Ishikawa (cell line): ENCODE results near the gene SNRPB2.

Experiments
- CEBPB ChIP-seq: IDR thresholded peaks from 2 replicates; pipeline ENCODE4 v1.6.1; 2012
- CREB1 ChIP-seq: IDR thresholded peaks from 2 replicates; pipeline ENCODE4 v1.6.1; 2012; ENCODE audit warnings: low read depth
- EGR1 ChIP-seq: IDR thresholded peaks from 2 replicates; pipeline ENCODE4 v1.6.1; 2012
- EP300 ChIP-seq: IDR thresholded peaks from 2 replicates; pipeline ENCODE4 v1.6.1; 2012; ENCODE audit warnings: borderline replicate concordance
- FOXM1 ChIP-seq: IDR thresholded peaks from 2 replicates; pipeline ENCODE4 v1.6.1; 2012; ENCODE audit warnings: low read depth, borderline replicate concordance
- NFIC ChIP-seq: IDR thresholded peaks from 2 replicates; pipeline ENCODE4 v1.6.1; 2012
- RAD21 ChIP-seq: IDR thresholded peaks from 2 replicates; pipeline ENCODE4 v1.6.1; 2012; ENCODE audit warnings: low read depth
- REST ChIP-seq: IDR thresholded peaks from 2 replicates; pipeline ENCODE4 v1.6.1; 2012; ENCODE audit warnings: low read depth, mild to moderate bottlenecking
- TAF1 ChIP-seq: IDR thresholded peaks from 2 replicates; pipeline ENCODE4 v1.6.1; 2012; ENCODE audit warnings: low read depth, mild to moderate bottlenecking
- TCF12 ChIP-seq: IDR thresholded peaks from 2 replicates; pipeline ENCODE4 v1.6.1; 2012; ENCODE audit warnings: low read depth
- TEAD4 ChIP-seq: IDR thresholded peaks from 2 replicates; pipeline ENCODE4 v1.6.1; 2012
- USF1 ChIP-seq: IDR thresholded peaks from 2 replicates; pipeline ENCODE4 v1.6.1; 2012
- YY1 ChIP-seq: IDR thresholded peaks from 2 replicates; pipeline ENCODE4 v1.6.1; 2012; ENCODE audit warnings: low read depth
- ZBTB7A ChIP-seq: IDR thresholded peaks from 2 replicates; pipeline ENCODE4 v1.6.1; 2012; ENCODE audit warnings: low read depth
- TF ChIP-seq, protein P1 (sequence below): IDR thresholded peaks from 2 replicates; pipeline ENCODE4 v1.6.1; 2012

SNRPB2 gene

GRCh38 chr20:16752082-16752481 lies 22.3 kb downstream of the SNRPB2 start:
- no peak for TF ChIP-seq TCF12
- TF ChIP-seq YY1, result no peak
- TF ChIP-seq, protein P1, sequence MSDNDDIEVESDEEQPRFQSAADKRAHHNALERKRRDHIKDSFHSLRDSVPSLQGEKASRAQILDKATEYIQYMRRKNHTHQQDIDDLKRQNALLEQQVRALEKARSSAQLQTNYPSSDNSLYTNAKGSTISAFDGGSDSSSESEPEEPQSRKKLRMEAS, result no peak

- TF ChIP-seq FOXM1, result no peak
- no peak for TF ChIP-seq EGR1
- no peak for TF ChIP-seq USF1
- no peak for TF ChIP-seq NFIC
- no peak for TF ChIP-seq REST
- no peak for TF ChIP-seq RAD21
- no peak for TF ChIP-seq TAF1
- TF ChIP-seq YY1, result no peak
Observed at GRCh38 chr20:16752901-16753300, 23.1 kb downstream of the SNRPB2 start.

DNA sequence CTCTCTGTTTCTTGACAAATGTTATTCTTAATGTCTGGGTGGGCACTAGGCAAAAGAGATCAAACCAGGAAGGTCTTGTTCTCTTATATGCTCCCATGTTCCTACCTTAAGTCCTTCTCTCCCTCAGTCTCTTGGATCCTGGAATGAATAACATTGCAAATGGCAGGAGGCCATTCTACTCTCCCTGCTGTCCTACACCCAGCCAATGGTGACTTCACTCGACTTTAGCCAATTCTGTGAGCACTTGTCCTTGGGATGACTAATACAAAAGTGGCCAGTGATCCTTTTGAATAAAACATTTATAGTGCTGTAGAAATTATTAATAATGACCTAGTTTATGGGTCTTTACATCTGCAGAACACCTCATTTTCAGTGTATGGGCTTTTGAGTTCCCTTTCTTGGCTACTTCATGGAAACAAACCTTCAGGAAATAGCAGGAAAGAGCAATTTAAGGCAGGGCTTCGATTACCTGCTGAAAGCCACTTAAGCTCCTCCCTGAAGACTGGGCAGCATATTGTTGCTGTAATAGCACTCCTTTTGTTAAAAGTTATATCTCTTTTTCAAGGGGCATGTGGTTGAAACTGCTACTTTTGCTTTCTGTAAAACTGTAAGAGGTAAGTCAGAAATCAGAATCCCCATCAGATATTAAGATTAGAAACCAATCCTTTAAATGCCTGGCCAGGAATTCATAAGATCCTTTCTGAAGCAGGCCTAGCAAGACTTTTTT lies 28.8 kb downstream of the SNRPB2 start:
- TF ChIP-seq, protein P1, result no peak
- TF ChIP-seq CREB1 (no peak), EP300 (no peak), TAF1 (no peak), YY1 (no peak), REST (no peak), ZBTB7A (no peak), USF1 (no peak), EGR1 (no peak), CEBPB (no peak), TEAD4 (no peak)

- TF ChIP-seq, protein P1, result no peak
- TF ChIP-seq EGR1 (no peak), CREB1 (no peak), REST (no peak), RAD21 (no peak), NFIC (no peak), TAF1 (no peak), CEBPB (no peak), ZBTB7A (no peak)
Observed at GRCh38 chr20:16759181-16759563, 29.3 kb downstream of the SNRPB2 start.
